GM18511 (cell line): Measurements from ENCODE around the gene ITPR3.

Experiments used
- ATAC-seq: cut with Tn5 transposase; IDR thresholded peaks from one replicate; pipeline ENCODE4 v1.9.1; 2021; ENCODE audit warnings: mild to moderate bottlenecking, moderate library complexity; ENCODE audit not compliant: unreplicated experiment

The ITPR3 gene

GRCh38 chr6:33683576-33684427 is 62.7 kb downstream of the ITPR3 start:
- no peak for ATAC-seq

GRCh38 chr6:33684428-33684896 is 63.3 kb downstream of the ITPR3 start:
- ATAC-seq = no peak

GRCh38 chr6:33684983-33685382 is 63.9 kb downstream of the ITPR3 start:
- no peak for ATAC-seq

GRCh38 chr6:33685411-33686224 is 64.5 kb downstream of the ITPR3 start:
- no peak for ATAC-seq

GRCh38 chr6:33686225-33686924 is 65.3 kb downstream of the ITPR3 start:
- ATAC-seq = no peak

- ATAC-seq = no peak
These were observed 66.2 kb downstream of the ITPR3 start for GRCh38 chr6:33686981-33687975.

- no peak for ATAC-seq
These were observed 66.9 kb downstream of the ITPR3 start for GRCh38 chr6:33688006-33688405.

- ATAC-seq = no peak
These were observed 67.5 kb downstream of the ITPR3 start for GRCh38 chr6:33688451-33689147.

- ATAC-seq = no peak
These were observed 68.0 kb downstream of the ITPR3 start for GRCh38 chr6:33689148-33689494.

- no peak for ATAC-seq
These were observed 68.8 kb downstream of the ITPR3 start for GRCh38 chr6:33689879-33690278.

- no peak for ATAC-seq
These were observed 69.6 kb downstream of the ITPR3 start for GRCh38 chr6:33690766-33691165.

- ATAC-seq = no peak
These were observed 70.4 kb downstream of the ITPR3 start for GRCh38 chr6:33691456-33692077.

GRCh38 chr6:33692078-33692759 is 71.1 kb downstream of the ITPR3 start:
- ATAC-seq = no peak

- no peak for ATAC-seq
These were observed 71.6 kb downstream of the ITPR3 start for GRCh38 chr6:33692760-33693158.

- ATAC-seq = no peak
These were observed 72.3 kb downstream of the ITPR3 start for GRCh38 chr6:33693186-33694105.

- no peak for ATAC-seq
These were observed 73.3 kb downstream of the ITPR3 start for GRCh38 chr6:33694401-33694931.

- ATAC-seq = no peak
These were observed 73.9 kb downstream of the ITPR3 start for GRCh38 chr6:33694977-33695376.
